Chondrocyte (in vitro differentiated cells): ENCODE measurements around the gene DNAH1. TPM values are rescaled to one million over a fixed set of nuclear protein-coding genes. Genes with fewer than 3 reads are reported as not detected.

ENCODE experiments used
- DNase-seq: peaks from one replicate; pipeline ENCODE4 v3.0.0; 2021; ENCODE audit warnings: mixed read lengths, low spot score
- H3K27ac Mint-ChIP-seq: one replicate; pipeline ENCODE4 v1.8.0; 2021; ENCODE audit warnings: mild to moderate bottlenecking, moderate library complexity, mixed read lengths; ENCODE audit not compliant: unreplicated experiment
- H3K27me3 Mint-ChIP-seq: 2 replicates; pipeline ENCODE4 v1.8.0; 2021; ENCODE audit warnings: low read depth, mixed read lengths
- H3K36me3 Mint-ChIP-seq: 2 replicates; pipeline ENCODE4 v1.8.0; 2021; ENCODE audit warnings: low read depth, mixed read lengths
- H3K4me1 Mint-ChIP-seq: 2 replicates; pipeline ENCODE4 v1.8.0; 2021; ENCODE audit warnings: low read depth, mild to moderate bottlenecking, mixed read lengths
- H3K4me3 Mint-ChIP-seq: one replicate; pipeline ENCODE4 v1.8.0; 2021; ENCODE audit warnings: mild to moderate bottlenecking, moderate library complexity, mixed read lengths; ENCODE audit not compliant: unreplicated experiment
- H3K9me3 Mint-ChIP-seq: 2 replicates; pipeline ENCODE4 v1.8.0; 2021; ENCODE audit warnings: low read depth, mixed read lengths
- microRNA-seq: library from miRNA; unstranded; fragments of <30 nt; microRNA quantifications from one replicate; pipeline ENCODE4 v1.2.0, GENCODE V29; 2020; ENCODE audit warnings: borderline number of aligned reads
- total RNA-seq: library from RNA; stranded (reverse); gene quantifications from 3 replicates; pipeline ENCODE4 v1.2.1, GENCODE V29; 2021
- TF ChIP-seq, protein P1 (sequence below): fragments of 200-600 bp; sonication (generic); IDR thresholded peaks from 2 replicates; pipeline ENCODE4 v1.5.0; 2021; ENCODE audit warnings: antibody characterized with exemption, mild to moderate bottlenecking, moderate library complexity

DNAH1 gene
- total RNA-seq, 1 donor from 2014 or later = 5.0 TPM

GRCh38 chr3:52447512-52448355 lies 131.6 kb downstream of the DNAH1 start:
- H3K27ac Mint-ChIP-seq = no peak overlapping the region
- no peaks in the 10 kb centered on the region for H3K9me3 Mint-ChIP-seq
- no peaks in the 10 kb centered on the region for H3K27me3 Mint-ChIP-seq
- no peak overlapping the region for H3K4me3 Mint-ChIP-seq
- no peaks in the 10 kb centered on the region for H3K36me3 Mint-ChIP-seq
- TF ChIP-seq, protein P1, sequence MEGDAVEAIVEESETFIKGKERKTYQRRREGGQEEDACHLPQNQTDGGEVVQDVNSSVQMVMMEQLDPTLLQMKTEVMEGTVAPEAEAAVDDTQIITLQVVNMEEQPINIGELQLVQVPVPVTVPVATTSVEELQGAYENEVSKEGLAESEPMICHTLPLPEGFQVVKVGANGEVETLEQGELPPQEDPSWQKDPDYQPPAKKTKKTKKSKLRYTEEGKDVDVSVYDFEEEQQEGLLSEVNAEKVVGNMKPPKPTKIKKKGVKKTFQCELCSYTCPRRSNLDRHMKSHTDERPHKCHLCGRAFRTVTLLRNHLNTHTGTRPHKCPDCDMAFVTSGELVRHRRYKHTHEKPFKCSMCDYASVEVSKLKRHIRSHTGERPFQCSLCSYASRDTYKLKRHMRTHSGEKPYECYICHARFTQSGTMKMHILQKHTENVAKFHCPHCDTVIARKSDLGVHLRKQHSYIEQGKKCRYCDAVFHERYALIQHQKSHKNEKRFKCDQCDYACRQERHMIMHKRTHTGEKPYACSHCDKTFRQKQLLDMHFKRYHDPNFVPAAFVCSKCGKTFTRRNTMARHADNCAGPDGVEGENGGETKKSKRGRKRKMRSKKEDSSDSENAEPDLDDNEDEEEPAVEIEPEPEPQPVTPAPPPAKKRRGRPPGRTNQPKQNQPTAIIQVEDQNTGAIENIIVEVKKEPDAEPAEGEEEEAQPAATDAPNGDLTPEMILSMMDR = no peak
- peaks cover 19% of the 10 kb centered on the region for H3K4me1 Mint-ChIP-seq
- DNase-seq = no peak

Small RNA genes lying within 50 kb of the gene (microRNA-seq; reads per million reads assigned to microRNA genes)
- gene MIR135A1 (not detected), gene MIRLET7G (70,409 reads per million, percentile 99 among the genes with 10 or more reads in this experiment)

Other genes with a start within 250 kb of the DNAH1 start
- gene POC1A, start 161.9 kb upstream of the DNAH1 start, total RNA-seq = 5.3 to 5.7 TPM (median 5.5 TPM) in 3 replicates
- 37.5 to 39.8 TPM (median 38.3 TPM) in 3 replicates for gene ALAS1, start 118.2 kb upstream of the DNAH1 start, total RNA-seq
- 0.12 TPM in 1 of 3 replicates, not detected in the others for gene TLR9, start 90.7 kb upstream of the DNAH1 start, total RNA-seq
- 58.9 to 65.9 TPM (median 65.2 TPM) in 3 replicates for gene TWF2, start 77.2 kb upstream of the DNAH1 start, total RNA-seq
- gene PPM1M, start 70.6 kb upstream of the DNAH1 start, total RNA-seq = 14.5 to 20.8 TPM (median 20.1 TPM) in 3 replicates
- 73.0 to 74.9 TPM (median 74.7 TPM) in 3 replicates for gene WDR82, start 37.7 kb upstream of the DNAH1 start, total RNA-seq
- gene GLYCTK, start 28.5 kb upstream of the DNAH1 start, total RNA-seq = 4.8 to 9.8 TPM (median 5.0 TPM) in 3 replicates
- gene BAP1, start 93.7 kb downstream of the DNAH1 start, total RNA-seq = 82.1 to 85.4 TPM (median 84.3 TPM) in 3 replicates
- gene PHF7, start 94.3 kb downstream of the DNAH1 start, total RNA-seq = 5.1 to 7.1 TPM (median 5.5 TPM) in 3 replicates
- 0.17 TPM in 1 of 3 replicates, not detected in the others for gene SEMA3G, start 128.8 kb downstream of the DNAH1 start, total RNA-seq
- 3.3 to 13.7 TPM (median 12.7 TPM) in 3 replicates for gene TNNC1, start 137.7 kb downstream of the DNAH1 start, total RNA-seq
- 97.6 to 121 TPM (median 101 TPM) in 3 replicates for gene NISCH, start 139.3 kb downstream of the DNAH1 start, total RNA-seq
- not detected in 3 replicates for gene STAB1, start 179.0 kb downstream of the DNAH1 start, total RNA-seq
- gene NT5DC2, start 217.5 kb downstream of the DNAH1 start, total RNA-seq = 283 to 309 TPM (median 298 TPM) in 3 replicates
- 13.7 to 30.4 TPM (median 16.9 TPM) in 3 replicates for gene UQCC5, start 220.3 kb downstream of the DNAH1 start, total RNA-seq